AG09319 (cell line): ENCODE results near the gene PCBD1.

Experiments
- DNase-seq: peaks from one replicate; pipeline ENCODE4 v3.0.0-alpha.2; 2010; ENCODE audit warnings: low read depth; ENCODE audit errors: extremely low read depth
- CTCF ChIP-seq: IDR thresholded peaks from 2 replicates; pipeline ENCODE4 v1.5.1; 2011; ENCODE audit warnings: low read depth, mild to moderate bottlenecking, inconsistent platforms, low read length, moderate library complexity

PCBD1 gene

GRCh38 chr10:70917226-70917625 lies 28.9 kb upstream of the PCBD1 start:
- no peak for DNase-seq

DNA sequence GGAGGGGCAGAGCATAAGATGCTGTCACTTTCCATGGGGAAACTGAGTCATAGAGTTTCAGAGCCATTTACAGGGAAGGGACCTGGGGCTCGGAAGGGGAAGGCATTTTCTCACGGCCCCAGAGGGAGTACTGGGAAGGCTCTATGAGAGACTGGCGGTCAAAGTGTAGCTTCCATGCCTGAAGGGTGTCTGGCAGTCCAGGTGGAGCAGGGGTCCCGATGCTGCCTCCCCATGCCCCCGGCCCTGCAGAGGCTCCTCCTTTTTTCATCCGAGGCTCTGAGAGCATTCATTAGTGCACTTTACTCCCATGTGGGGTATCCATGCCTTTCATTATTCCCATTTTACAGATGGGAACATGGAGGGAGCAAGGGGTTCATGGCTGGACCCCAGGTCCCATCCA lies 27.9 kb upstream of the PCBD1 start:
- no peak for TF ChIP-seq CTCF
- no peak for DNase-seq

More at GRCh38 chr10:70917226-70917625, 28.9 kb upstream of the PCBD1 start:
- TF ChIP-seq CTCF: no peak

DNA sequence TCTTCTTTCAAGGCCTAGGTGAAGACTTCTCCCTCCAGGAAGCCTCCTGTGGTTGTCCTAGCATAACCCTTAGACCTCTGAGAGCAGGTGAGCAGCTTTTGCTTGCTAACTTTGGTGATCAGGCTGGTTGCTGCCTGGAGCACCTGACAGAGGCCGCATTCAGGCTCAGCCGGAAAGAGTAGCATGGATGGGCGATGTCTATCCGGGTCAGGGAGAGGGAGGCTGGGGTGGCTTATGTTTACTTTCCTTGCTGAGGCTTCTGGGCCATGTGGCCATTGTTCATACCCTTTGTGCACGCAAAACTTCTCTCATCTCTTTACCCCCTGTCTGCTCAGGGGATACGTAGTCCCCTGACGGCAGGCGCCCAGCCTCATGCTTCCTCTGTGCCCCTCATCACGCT lies 27.4 kb upstream of the PCBD1 start:
- TF ChIP-seq CTCF: no peak
- no peak for DNase-seq

DNA sequence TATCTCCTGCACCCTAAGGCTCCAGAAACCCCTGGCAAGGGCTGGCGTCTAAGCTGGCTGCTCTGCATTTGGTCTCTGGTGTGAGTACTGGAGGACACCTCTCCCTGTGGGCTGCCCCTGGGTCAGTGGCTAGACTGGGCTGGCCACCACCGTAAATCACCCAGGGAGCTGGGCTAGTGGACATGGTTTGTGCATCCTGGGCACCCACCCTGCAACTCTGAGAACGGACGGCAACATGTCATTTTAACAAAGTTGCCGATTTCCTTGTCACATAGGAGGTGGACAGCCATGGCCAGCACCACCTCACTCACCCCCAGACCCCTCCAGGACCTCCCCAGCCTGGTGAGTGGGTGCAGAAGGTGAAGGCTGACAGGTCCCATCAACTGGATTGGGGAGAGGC lies 26.8 kb upstream of the PCBD1 start:
- TF ChIP-seq CTCF: no peak

GRCh38 chr10:70914316-70914864 lies 26.0 kb upstream of the PCBD1 start:
- TF ChIP-seq CTCF: no peak

More for the DNA sequence above, 26.8 kb upstream of the PCBD1 start:
- DNase-seq: no peak

DNA sequence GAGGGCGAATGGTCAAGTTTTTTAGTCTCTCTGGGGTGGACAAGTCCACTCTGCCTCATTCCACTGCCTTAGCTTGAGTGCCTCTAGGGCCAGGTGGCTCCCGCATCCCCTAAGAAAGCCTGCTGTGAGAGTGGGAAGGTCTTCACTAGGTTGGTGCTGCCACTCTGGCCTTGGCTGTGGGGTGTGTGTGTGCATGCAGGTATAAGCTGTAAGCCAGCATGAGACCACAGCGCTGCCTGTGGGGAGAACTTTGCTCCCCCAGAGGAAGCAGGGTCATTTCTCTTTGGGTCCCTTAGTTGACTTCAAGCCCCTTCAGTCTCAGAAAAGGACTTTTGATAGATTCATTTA lies 25.5 kb upstream of the PCBD1 start:
- TF ChIP-seq CTCF: no peak
- DNase-seq: no peak

More at GRCh38 chr10:70914316-70914864, 26.0 kb upstream of the PCBD1 start:
- no peak for DNase-seq

DNA sequence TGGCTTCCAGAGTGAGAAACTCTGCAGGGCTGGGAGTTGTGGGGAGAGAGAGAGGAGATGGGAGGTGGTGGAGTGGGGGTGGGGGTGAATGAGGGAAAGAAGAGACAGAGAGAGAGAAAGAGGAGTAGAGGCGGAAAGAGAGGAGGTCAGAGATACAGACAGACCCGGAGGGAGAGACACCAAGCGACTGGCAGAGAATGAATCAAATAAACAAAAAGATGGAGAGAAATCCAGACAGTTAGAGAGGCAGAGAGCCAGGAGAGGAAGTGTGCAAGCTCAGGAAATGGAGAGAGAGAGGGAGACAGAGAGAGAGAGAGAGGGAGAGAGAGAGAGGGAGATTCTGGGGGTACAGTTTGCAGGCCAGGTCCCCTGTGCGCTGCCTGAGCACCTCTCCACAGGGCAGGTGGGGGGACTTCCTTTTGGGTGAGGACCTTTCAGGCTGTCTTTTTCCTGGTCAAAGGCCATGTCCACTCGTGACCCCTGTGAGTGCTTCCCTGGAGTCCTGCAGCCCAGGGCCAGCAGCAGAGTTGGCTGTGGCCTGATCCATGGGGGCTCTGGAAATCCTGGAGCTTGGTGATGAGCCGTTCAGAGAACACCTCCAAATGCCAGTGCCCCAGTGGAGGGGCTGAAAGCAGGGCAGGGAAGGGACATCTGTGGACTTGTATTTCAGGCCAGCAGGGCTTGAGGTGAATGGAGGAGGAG lies 25.0 kb upstream of the PCBD1 start:
- TF ChIP-seq CTCF: no peak
- no peak for DNase-seq
